Spinal cord (tissue), 10 donors: Measurements from ENCODE around the gene ARHGAP12. TPM values are rescaled to one million over a fixed set of nuclear protein-coding genes. Genes with fewer than 3 reads are reported as not detected.
"Not testable (repeated sequence)": the region's sequence is repeated elsewhere in the genome, so short reads cannot be mapped to it uniquely, and the experiment has no call there.

Source experiments
- DNase-seq, 6 donors: peaks; one replicate each; pipeline versions ENCODE4 v3.0.0 to v3.0.0-alpha.2; 2013 to 2015; ENCODE audit warnings: low spot score in 6 of 6, low read depth in 4 of 6
- H3K27ac ChIP-seq: one replicate; pipeline ENCODE4 v1.5.1; 2013; ENCODE audit warnings: low read depth, low read length, control low read depth
- H3K27me3 ChIP-seq: one replicate; pipeline ENCODE4 v1.6.1; 2013; ENCODE audit warnings: low read length; ENCODE audit not compliant: control insufficient read depth, insufficient read depth
- H3K36me3 ChIP-seq: one replicate; pipeline ENCODE4 v1.6.1; 2013; ENCODE audit warnings: low read length; ENCODE audit not compliant: control insufficient read depth, insufficient read depth
- H3K4me1 ChIP-seq: one replicate; pipeline ENCODE4 v1.6.1; 2013; ENCODE audit warnings: low read length; ENCODE audit not compliant: control insufficient read depth, insufficient read depth
- H3K4me3 ChIP-seq: one replicate; pipeline ENCODE4 v1.5.1; 2013; ENCODE audit warnings: low read depth, low read length, control low read depth
- H3K9me3 ChIP-seq: one replicate; pipeline ENCODE4 v1.6.1; 2013; ENCODE audit warnings: low read length; ENCODE audit not compliant: control insufficient read depth, insufficient read depth
- WGBS: methylation state at CpG from one replicate; pipeline ENCODE4 v1.1.5; 2013; ENCODE audit warnings: missing lambda C conversion rate; ENCODE audit not compliant: insufficient coverage; 5-methylcytosine and 5-hydroxymethylcytosine counted together
- polyA plus RNA-seq, 2 donors: library from polyadenylated mRNA; unstranded; fragments of 120-200 nt; gene quantifications; one replicate each; pipeline ENCODE4 v1.2.1, GENCODE V29; 2013; ENCODE audit not compliant: insufficient read length in 2 of 2
- total RNA-seq, 2 donors: library from RNA; depleted of rRNA in 1 of 2; stranded (reverse); fragments of 120-200 nt in 1 of 2; fragments of >200 nt in 1 of 2; gene quantifications; one replicate each; pipeline versions ENCODE4 v1.2.3 to v1.2.4, GENCODE V29; 2013 to 2014
- donor health status: healthy.

Gene ARHGAP12
- total and polyA plus RNA-seq, 4 donors: 40.0 to 87.2 (median 53.0) TPM

DNA sequence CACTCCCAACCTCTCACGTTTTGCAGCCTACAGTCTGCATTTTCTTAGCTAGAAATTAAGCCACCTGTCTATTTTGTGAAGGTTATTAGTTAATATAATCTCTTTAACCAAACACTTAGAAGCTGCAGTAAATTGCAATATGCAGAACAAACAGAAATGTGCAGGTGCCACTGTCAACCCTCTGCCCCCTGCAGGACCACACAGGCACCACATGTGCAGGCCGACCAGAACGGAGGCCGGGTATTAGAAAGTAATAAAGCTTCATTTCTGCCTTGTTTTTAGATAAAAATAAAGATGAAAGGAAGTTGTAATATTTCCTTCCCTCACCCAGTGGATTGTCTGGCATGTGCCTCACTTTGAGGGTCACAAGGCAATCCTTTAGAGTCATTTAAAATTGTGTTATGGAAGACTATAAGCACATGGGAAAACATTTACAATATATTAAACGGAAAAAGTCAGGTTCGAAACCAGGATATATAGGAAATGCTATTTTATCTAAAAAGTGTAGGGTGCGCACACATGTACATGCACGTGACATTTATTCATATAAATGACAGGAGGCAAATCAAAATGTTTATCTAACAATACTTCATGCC, 158.2 kb downstream of the ARHGAP12 start:
- Histone ChIP-seq H3K4me1 (peaks cover 25% of the 10 kb centered on the region), H3K27me3 (no peaks in the 10 kb centered on the region), H3K27ac (no peak overlapping the region), H3K4me3 (no peak overlapping the region), H3K36me3 (no peaks in the 10 kb centered on the region), H3K9me3 (no peaks in the 10 kb centered on the region)
- DNase-seq: peak in 2 of 6 donors; percentile 21 to 26
- no CpG with 5 or more reads among the region's 8 CpGs for WGBS

DNA sequence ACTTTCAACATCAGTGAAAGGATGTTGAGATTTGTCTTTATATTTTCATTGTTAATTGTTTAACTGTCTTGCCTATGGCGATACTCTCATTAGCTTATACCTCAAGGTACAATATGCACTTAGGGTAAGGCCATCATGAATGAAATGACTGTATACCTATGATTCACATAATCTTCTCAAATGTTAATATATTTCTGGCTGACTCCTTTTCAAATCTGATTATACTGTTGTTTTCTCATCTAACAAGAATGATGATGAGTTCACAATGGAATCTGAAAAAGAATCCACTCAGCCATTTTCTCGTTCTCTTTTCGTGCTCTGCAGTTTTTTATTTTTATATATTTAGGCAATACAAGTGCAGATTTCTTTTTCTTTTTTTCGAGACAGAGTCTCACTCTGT, 159.1 kb downstream of the ARHGAP12 start:
- H3K36me3 ChIP-seq: no peaks in the 10 kb centered on the region
- H3K4me3 ChIP-seq: no peak overlapping the region
- DNase-seq: no peak
- no peaks in the 10 kb centered on the region for H3K27me3 ChIP-seq
- no peak overlapping the region for H3K27ac ChIP-seq
- H3K9me3 ChIP-seq: no peaks in the 10 kb centered on the region
- peaks cover 19% of the 10 kb centered on the region for H3K4me1 ChIP-seq
- WGBS: no CpG with 5 or more reads among the region's 4 CpGs

GRCh38 chr10:31768935-31769334, 159.7 kb downstream of the ARHGAP12 start:
- not testable (repeated sequence) for H3K27me3 ChIP-seq, H3K4me3 ChIP-seq, H3K27ac ChIP-seq, H3K36me3 ChIP-seq, DNase-seq, H3K9me3 ChIP-seq
- WGBS: 95% methylated on average over 6 of the region's 7 CpGs
- H3K4me1 ChIP-seq: peaks cover 13% of the 10 kb centered on the region

DNA sequence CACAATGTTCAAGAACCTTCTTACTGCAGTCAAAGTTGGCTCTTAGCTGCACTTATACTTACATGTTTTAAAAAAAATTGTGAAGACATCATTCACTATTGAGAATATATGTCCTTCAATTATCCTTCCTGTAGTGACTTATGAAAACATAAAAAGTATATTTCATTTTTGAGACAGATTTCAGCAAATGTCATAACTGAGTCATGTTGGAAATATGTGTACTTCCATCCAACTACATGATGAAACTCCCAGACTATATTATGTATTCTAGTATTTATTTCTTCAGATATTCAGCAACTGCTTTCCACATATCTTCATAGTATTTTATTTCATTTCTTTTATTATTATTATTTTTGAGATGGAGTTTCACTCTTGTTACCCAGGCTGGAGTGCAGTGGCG, 160.2 kb downstream of the ARHGAP12 start:
- no peak overlapping the region for H3K4me3 ChIP-seq
- no CpG with 5 or more reads among the region's 1 CpG for WGBS
- H3K27me3 ChIP-seq: no peaks in the 10 kb centered on the region
- no peak for DNase-seq
- H3K4me1 ChIP-seq: peaks cover 9% of the 10 kb centered on the region
- H3K36me3 ChIP-seq: no peaks in the 10 kb centered on the region
- H3K27ac ChIP-seq: no peak overlapping the region
- H3K9me3 ChIP-seq: no peaks in the 10 kb centered on the region

DNA sequence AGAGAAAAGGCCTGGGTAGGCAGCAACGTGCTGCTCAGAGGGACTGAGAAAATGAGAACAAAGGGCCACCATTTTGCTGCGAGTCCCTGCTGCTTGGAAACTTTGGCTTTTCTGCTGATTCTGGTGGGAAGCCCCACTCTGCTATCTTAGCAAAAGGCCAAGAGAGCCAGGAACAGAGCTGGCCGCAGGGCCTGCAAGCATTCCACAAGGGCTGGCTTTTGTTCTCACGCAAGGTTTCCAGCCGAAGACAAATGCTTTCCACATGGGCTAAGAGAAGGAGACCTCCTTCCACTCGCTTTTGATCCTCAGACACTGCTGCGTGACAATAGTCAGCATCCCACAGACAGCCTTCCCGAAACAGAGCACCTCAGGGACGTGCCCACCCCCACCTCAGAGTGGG, 163.1 kb downstream of the ARHGAP12 start:
- Histone ChIP-seq H3K9me3 (no peaks in the 10 kb centered on the region), H3K27ac (no peak overlapping the region), H3K4me3 (no peak overlapping the region), H3K4me1 (peaks cover 17% of the 10 kb centered on the region), H3K27me3 (no peaks in the 10 kb centered on the region), H3K36me3 (peaks cover 3% of the 10 kb centered on the region)
- no peak for DNase-seq
- 55% methylated on average over 8 of the region's 9 CpGs for WGBS

DNA sequence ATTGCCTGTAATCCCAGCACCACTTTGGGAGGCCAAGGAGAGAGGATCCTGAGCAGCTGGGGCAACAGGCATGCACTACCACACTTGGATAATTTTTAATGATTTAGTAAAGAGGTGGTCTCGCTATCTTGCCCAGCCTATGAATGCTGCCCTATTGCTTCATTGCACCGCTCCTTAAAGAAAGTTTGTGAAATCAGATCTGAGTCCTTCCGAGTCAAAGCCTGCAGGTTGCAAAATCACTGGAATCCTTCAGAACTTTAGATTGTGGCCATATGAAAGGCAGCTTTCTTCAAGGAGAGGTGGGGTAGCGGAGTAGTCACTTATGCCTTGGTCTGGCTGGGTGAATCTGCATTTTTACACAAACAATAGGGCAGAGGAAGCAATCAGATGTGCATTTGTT, 166.3 kb downstream of the ARHGAP12 start:
- DNase-seq: no peak
- H3K4me1 ChIP-seq: peaks cover 38% of the 10 kb centered on the region
- no peaks in the 10 kb centered on the region for H3K27me3 ChIP-seq
- H3K4me3 ChIP-seq: no peak overlapping the region
- no peaks in the 10 kb centered on the region for H3K9me3 ChIP-seq
- H3K36me3 ChIP-seq: peaks cover 3% of the 10 kb centered on the region
- WGBS: 93% methylated on average over 3 of the region's 4 CpGs
- H3K27ac ChIP-seq: no peak overlapping the region

- H3K27me3 ChIP-seq: no peaks in the 10 kb centered on the region
- peaks cover 45% of the 10 kb centered on the region for H3K4me1 ChIP-seq
- peak overlapping the region; percentile 97 for H3K27ac ChIP-seq
- no peak overlapping the region for H3K4me3 ChIP-seq
- no peak for DNase-seq
- WGBS: 80% methylated on average over 1 of the region's 3 CpGs
- H3K9me3 ChIP-seq: no peaks in the 10 kb centered on the region
- H3K36me3 ChIP-seq: peaks cover 3% of the 10 kb centered on the region
Observed at GRCh38 chr10:31761156-31761555, 167.5 kb downstream of the ARHGAP12 start.

GRCh38 chr10:31760674-31761081, 168.0 kb downstream of the ARHGAP12 start:
- Histone ChIP-seq H3K9me3 (no peaks in the 10 kb centered on the region), H3K36me3 (peaks cover 3% of the 10 kb centered on the region), H3K4me3 (peak overlapping the region; percentile 57), H3K4me1 (peaks cover 44% of the 10 kb centered on the region), H3K27ac (peak overlapping the region; percentile 97), H3K27me3 (no peaks in the 10 kb centered on the region)
- 27% methylated on average over 5 of the region's 8 CpGs for WGBS
- DNase-seq: no peak

DNA sequence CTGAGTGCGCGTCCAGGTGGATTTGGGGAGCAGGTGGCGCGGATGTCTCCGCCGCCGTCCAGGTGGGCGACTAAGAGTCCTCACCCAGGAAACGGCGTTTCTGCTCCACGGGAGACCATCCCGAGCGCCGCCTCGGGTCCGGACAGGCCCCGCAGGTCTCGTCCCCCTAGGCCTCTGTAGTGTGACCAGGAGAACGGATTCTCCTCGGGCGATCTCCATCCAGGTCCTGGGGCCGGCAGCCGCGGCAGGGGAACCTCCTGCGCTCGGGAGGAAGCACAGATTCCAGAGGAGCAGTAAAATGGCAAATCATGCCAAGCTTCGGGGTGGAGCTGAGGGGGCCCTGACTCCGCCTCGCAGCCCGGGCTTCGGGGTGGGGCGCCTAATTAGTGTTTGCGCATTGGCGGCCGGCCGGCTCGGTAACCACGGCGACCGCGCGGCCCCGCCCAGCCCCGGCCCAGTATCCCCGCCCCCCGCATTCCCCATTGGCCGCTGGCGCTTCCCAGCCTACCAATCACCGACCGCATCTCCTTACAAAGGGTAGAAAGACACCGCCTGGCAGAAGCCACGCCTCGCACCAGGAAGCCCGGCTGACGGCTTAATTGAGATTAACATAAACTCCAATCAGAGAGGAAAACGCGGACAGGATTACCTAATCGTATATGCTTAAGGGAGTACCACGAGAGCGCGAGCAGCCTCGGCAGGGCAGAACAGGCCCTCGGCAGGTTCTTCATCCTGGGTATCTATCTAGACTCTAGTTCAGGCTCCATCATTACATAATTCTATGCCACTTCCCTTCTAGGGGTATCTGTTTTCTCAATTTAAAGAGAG, 168.6 kb downstream of the ARHGAP12 start:
- Histone ChIP-seq H3K36me3 (peaks cover 3% of the 10 kb centered on the region), H3K4me1 (peaks cover 44% of the 10 kb centered on the region), H3K9me3 (no peaks in the 10 kb centered on the region), H3K27ac (peak overlapping the region; percentile 97), H3K27me3 (no peaks in the 10 kb centered on the region), H3K4me3 (peak overlapping the region; percentile 82)
- DNase-seq: peak; percentile 92 to 99 (median 94)
- 0% methylated on average over 57 of the region's 63 CpGs for WGBS
